Fibroblast of villous mesenchyme (primary cell): ENCODE data around the gene TTLL11. TPM values are rescaled to one million over a fixed set of nuclear protein-coding genes. Genes with fewer than 3 reads are reported as not detected.
A peak's percentile ranks its signal among the peaks of the same experiment; 100 is the strongest.

ENCODE experiments used
- DNase-seq: peaks from one replicate; pipeline ENCODE4 v3.0.0-alpha.2; 2010; ENCODE audit warnings: low read depth
- H3K4me3 ChIP-seq: 2 replicates; pipeline ENCODE4 v1.5.1; 2011; ENCODE audit warnings: low read depth, mild to moderate bottlenecking, low read length
- total RNA-seq: library from RNA; depleted of rRNA; stranded (reverse); fragments of >200 nt; gene quantifications from 2 replicates; pipeline ENCODE4 v1.2.3, GENCODE V29; 2012
- TF ChIP-seq, protein P1 (sequence below): IDR thresholded peaks from 2 replicates; pipeline ENCODE4 v1.5.1; 2012; ENCODE audit warnings: low read depth, mild to moderate bottlenecking, low read length; ENCODE audit not compliant: insufficient read depth

The TTLL11 gene
- total RNA-seq, 1 donor, result 4.3 TPM

DNA sequence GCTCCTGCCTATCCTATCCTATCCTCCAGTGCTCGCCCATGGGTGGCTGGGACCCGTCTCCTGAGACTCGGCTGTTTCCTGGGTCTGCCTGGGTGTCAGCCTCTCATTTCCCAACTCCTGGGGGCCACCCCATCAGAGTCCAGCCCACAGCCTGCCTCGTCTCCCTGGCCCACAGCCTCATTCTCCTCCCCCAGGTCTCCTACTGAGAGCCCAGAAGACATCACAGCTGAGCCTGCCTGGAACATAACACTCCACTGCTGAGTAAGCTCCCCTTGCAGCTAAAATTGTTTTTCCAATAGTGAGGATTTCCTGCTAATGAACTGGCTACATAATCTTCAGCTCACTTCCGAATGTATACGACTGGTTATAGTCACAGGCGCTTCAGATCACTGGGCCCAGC is 95.3 kb downstream of the TTLL11 start:
- peak; percentile 45 for DNase-seq
- H3K4me3 ChIP-seq, result no peak overlapping the region

DNA sequence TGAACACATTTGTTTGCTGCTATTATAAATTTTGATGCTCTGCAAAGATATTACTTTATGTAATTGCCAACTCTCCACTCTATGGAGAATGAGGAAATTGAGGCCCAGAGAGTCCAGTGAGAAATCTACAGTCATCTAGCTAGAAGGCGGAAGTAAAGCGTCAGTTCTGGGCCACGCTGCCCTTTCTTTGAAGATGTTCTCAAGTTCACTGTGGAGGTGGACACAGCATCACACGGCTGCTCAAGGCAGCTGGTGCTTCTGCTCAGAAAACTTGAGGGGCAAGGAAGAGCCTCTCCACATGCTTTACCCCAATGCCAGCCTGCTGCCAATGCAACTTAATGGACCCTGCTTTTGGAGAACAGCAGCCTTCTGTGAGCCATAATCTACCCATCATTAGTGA is 96.3 kb downstream of the TTLL11 start:
- TF ChIP-seq, protein P1, sequence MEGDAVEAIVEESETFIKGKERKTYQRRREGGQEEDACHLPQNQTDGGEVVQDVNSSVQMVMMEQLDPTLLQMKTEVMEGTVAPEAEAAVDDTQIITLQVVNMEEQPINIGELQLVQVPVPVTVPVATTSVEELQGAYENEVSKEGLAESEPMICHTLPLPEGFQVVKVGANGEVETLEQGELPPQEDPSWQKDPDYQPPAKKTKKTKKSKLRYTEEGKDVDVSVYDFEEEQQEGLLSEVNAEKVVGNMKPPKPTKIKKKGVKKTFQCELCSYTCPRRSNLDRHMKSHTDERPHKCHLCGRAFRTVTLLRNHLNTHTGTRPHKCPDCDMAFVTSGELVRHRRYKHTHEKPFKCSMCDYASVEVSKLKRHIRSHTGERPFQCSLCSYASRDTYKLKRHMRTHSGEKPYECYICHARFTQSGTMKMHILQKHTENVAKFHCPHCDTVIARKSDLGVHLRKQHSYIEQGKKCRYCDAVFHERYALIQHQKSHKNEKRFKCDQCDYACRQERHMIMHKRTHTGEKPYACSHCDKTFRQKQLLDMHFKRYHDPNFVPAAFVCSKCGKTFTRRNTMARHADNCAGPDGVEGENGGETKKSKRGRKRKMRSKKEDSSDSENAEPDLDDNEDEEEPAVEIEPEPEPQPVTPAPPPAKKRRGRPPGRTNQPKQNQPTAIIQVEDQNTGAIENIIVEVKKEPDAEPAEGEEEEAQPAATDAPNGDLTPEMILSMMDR, result no peak
- no peak for DNase-seq
- H3K4me3 ChIP-seq, result no peak overlapping the region

More for the DNA sequence above, 95.3 kb downstream of the TTLL11 start:
- TF ChIP-seq, protein P1, result no peak

DNA sequence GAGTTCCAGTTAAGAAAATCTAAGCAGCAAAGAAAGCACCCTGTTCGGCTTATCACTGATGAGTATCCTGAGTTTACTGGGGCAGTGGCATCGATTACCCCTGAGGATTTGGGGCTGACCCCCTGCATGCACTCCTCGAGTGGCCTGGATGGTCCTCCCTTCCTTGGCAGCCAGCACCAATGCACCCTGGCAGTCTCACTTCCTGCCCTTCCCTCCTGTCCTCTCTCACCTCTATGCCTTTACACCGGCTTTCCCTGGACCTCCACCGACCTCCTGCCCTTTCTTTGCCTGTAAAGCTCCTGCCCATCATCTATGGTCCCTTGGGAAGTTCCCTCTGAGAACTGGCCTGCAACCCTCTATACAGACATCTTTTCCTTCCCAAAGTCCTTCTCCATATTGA is 97.1 kb downstream of the TTLL11 start:
- no peak overlapping the region for H3K4me3 ChIP-seq
- TF ChIP-seq, protein P1, result no peak

DNA sequence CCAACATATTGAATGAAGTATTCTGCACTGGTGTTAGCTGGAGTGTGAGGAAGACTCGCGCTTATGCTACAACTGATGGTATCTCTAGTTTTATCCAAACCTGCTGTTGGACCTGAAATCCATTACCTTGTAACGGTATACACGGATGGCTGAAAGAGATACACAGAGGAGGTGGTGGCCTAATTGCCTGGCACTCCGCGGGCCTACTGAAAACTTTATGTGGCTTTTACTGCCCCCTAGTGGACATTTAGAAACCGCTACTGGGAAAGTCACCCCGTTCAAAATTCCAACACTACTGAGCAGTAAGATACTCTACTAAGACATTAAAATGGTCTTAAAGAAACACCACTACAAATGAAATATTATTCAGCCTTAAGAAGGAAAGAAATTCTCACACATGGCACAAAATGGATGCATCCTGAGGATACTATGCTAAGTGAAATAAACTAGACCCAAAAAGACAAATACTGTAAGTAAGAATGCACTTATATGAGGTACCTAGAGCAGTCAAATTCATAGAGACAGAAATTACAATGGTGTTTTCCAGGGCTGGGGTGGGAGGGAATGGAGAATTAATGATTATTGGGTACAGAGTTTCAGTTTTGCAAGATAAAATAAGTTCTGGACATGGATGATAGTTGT is 100.4 kb downstream of the TTLL11 start:
- DNase-seq, result peak; percentile 83
- no peak overlapping the region for H3K4me3 ChIP-seq
- TF ChIP-seq, protein P1, result peak; percentile 78

More for the DNA sequence above, 97.1 kb downstream of the TTLL11 start:
- DNase-seq, result no peak

DNA sequence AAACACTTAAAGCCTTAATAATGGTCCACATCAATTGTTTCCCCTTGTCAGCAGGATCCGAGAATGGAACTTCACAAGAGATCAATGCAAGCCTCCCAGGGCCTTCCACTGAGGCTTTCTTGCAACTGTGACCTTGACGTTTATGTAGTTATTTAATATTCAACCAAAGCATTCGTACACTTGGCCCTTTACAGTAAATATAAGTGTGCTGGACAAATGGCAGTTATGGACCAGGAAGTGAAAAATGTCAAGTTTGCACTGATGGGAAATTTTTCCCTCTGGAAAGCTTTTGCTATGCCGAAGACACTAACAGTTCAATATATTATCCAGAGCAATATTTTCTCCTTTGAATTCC is 101.8 kb downstream of the TTLL11 start:
- H3K4me3 ChIP-seq, result no peak overlapping the region
- TF ChIP-seq, protein P1, result no peak
- no peak for DNase-seq

DNA sequence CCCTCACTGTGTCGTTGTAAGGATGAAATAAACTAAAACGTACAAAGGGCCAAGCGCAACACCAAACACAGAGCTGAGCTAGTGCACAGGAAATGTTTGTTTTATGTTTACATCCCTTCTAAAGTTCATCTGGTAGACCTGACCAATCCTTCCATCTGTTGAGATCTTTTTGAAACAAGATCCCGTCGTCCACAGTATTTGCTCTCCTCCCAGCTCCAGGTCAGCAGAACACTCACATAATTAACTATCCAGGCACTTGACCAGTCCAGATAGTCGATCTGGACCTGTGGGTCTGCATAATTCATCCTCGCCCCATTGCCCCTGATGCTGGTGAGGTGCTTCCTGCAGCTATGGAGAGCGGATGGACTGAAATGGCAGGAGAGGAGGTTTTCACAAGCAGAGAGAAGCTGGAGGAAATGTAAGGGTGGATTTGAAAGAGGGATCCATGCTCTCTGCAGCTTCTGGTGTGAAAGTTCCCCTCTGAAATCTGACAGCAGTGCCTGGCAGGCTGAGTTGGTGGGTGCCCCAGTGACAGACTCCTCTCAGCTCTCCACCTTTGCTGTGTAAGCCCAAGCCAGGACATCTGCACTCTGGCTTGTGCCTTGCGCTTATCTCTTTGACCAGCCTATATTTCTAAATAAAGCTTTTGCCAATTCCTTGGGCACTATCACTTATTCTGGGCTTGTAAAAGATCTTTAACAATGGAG is 102.4 kb downstream of the TTLL11 start:
- TF ChIP-seq, protein P1, result no peak
- H3K4me3 ChIP-seq, result no peak overlapping the region
- no peak for DNase-seq
